ENCODE data around the gene MYBPC1.

DNA sequence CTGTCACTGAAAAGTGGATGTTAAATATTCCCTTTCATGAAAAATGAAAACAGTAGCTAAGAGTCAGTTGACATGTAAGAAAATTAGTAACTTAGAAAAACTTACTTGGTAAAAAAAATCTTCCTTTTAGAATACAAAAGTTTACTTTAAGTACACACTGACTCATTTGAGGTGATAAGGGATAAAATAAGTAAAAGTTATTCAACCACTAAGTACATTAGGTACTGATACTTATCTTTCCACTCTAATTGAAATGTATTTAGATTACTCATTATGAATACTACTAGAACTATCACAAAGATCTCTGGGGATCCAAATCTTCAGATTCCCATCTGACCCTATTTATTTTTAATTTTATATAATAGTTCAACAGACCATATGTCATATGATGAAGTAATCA, 132.3 kb downstream of the MYBPC1 start:
- TF ChIP-seq, protein P1, sequence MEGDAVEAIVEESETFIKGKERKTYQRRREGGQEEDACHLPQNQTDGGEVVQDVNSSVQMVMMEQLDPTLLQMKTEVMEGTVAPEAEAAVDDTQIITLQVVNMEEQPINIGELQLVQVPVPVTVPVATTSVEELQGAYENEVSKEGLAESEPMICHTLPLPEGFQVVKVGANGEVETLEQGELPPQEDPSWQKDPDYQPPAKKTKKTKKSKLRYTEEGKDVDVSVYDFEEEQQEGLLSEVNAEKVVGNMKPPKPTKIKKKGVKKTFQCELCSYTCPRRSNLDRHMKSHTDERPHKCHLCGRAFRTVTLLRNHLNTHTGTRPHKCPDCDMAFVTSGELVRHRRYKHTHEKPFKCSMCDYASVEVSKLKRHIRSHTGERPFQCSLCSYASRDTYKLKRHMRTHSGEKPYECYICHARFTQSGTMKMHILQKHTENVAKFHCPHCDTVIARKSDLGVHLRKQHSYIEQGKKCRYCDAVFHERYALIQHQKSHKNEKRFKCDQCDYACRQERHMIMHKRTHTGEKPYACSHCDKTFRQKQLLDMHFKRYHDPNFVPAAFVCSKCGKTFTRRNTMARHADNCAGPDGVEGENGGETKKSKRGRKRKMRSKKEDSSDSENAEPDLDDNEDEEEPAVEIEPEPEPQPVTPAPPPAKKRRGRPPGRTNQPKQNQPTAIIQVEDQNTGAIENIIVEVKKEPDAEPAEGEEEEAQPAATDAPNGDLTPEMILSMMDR (IDR thresholded peaks at IDR 0.05; ENCODE audit: insufficient read depth, low read length, poor library complexity, severe bottlenecking) = no peak
- no peak for TF ChIP-seq EZH2phosphoT487 (conservative IDR thresholded peaks at IDR 0.05; ENCODE audit: low read length)

Data from SU-DHL-6 (cell line).